ENCODE results near the gene SGSM2.
"Not testable (repeated sequence)": the region's sequence is repeated elsewhere in the genome, so short reads cannot be mapped to it uniquely, and the experiment has no call there.

SGSM2 gene

DNA sequence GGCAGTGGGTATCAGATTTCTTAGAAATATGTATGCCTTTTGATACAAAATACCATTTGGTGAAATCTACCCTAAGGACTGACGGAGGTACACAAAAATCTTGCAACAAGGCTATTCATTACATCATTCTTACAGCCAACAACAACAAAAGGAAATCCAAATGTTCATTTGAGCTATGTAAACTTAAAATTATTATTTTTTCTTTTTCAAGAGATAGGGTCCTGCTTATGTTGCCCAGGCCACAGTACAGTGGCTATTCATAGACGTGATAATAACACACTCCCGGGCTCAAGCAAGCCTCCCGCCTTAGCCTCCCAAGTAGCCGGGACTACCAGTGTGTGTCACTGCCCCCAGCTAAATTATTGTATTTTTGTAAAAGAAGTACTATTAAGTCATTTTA is 24.6 kb upstream of the SGSM2 start:
- no peaks in the 10 kb centered on the region for H3K27me3 ChIP-seq (ENCODE audit: control insufficient read depth, insufficient read depth, low read length)
- no peak overlapping the region for H3K27ac ChIP-seq (ENCODE audit: low read depth, low read length)
- no peaks in the 10 kb centered on the region for H3K36me3 ChIP-seq (ENCODE audit: control insufficient read depth, insufficient read depth, low read length)
- no peaks in the 10 kb centered on the region for H3K4me1 ChIP-seq (ENCODE audit: control insufficient read depth, insufficient read depth, low read length)
- H3K9ac ChIP-seq (ENCODE audit: low read length): no peak overlapping the region
- no peak overlapping the region for H3K4me3 ChIP-seq (ENCODE audit: low read length)

DNA sequence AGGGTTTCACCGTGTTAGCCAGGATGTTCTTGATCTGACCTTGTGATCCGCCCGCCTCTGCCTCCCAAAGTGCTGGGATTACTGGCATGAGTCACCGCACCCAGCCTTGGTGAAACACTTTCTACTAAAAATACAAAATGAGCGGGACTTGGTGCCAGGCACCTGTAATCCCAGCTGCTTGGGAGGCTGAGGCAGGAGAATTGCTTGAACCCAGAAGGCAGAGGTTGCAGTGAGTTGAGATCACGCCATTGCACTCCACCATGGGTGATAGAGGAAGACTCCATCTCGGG is 20.4 kb upstream of the SGSM2 start:
- not testable (repeated sequence) for H3K27ac ChIP-seq (ENCODE audit: low read depth, low read length); H3K4me3 ChIP-seq (ENCODE audit: low read length); H3K9ac ChIP-seq (ENCODE audit: low read length); H3K36me3 ChIP-seq (ENCODE audit: control insufficient read depth, insufficient read depth, low read length); H3K4me1 ChIP-seq (ENCODE audit: control insufficient read depth, insufficient read depth, low read length); H3K27me3 ChIP-seq (ENCODE audit: control insufficient read depth, insufficient read depth, low read length)

DNA sequence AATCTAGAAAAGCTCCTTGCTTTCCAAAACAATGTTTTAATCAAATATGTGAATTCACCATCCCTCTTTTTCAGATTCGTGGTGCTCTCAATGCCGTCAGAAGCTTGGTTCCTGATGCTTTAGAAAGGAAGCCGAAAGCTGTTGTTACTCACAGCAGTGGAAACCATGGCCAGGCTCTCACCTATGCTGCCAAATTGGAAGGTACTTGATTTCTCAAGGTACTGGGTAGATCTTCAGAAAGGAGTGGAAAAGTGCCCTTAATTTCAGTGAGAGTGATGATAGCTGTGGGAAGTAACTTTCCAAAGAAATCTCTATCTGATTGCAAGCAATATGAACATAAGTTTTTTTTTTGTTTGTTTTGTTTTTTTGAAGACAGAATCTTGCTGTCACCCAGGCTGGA is 19.5 kb upstream of the SGSM2 start:
- no peak overlapping the region for H3K4me3 ChIP-seq (ENCODE audit: low read length)
- H3K4me1 ChIP-seq (ENCODE audit: control insufficient read depth, insufficient read depth, low read length): no peaks in the 10 kb centered on the region
- H3K9ac ChIP-seq (ENCODE audit: low read length): no peak overlapping the region
- no peak overlapping the region for H3K27ac ChIP-seq (ENCODE audit: low read depth, low read length)
- no peaks in the 10 kb centered on the region for H3K27me3 ChIP-seq (ENCODE audit: control insufficient read depth, insufficient read depth, low read length)
- peaks cover 2% of the 10 kb centered on the region for H3K36me3 ChIP-seq (ENCODE audit: control insufficient read depth, insufficient read depth, low read length)

DNA sequence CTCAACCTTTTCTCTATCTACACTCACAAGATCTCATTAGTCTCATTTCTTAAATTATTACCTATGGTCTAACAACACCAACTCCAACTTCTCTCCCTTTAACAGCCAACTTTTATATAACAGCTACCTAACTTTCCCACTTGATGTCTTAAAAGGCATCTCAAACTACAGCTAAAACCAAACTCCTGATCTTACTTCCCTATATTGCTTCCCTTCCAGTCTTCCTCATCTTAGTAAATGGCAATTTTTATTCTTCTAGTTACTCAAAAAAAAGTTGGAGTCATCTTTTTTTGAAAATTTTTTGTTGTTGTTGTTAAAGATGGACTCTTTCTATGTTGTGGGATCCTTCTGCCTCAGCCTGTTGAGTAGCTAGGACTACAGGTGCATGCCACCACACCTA is 18.2 kb upstream of the SGSM2 start:
- Histone ChIP-seq H3K4me1 (ENCODE audit: control insufficient read depth, insufficient read depth, low read length) (no peaks in the 10 kb centered on the region), H3K27ac (ENCODE audit: low read depth, low read length) (no peak overlapping the region), H3K9ac (ENCODE audit: low read length) (no peak overlapping the region), H3K27me3 (ENCODE audit: control insufficient read depth, insufficient read depth, low read length) (no peaks in the 10 kb centered on the region), H3K4me3 (ENCODE audit: low read length) (no peak overlapping the region), H3K36me3 (ENCODE audit: control insufficient read depth, insufficient read depth, low read length) (peaks cover 12% of the 10 kb centered on the region)

DNA sequence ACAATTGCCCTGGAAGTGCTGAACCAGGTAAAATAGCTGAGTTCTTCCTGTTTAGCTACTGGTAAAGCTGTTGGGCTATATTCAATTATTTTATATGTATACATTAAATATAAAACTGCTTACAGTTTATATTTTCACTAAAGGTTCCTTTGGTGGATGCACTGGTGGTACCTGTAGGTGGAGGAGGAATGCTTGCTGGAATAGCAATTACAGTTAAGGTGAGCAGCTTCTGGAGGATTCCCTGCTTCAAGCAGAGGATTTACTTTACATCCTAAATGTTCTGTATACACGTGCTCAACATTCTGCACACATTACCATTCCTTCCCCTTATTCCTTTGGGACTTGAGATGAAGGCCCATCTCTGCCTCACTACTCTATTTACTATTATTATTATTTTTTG is 15.9 kb upstream of the SGSM2 start:
- Histone ChIP-seq H3K4me1 (ENCODE audit: control insufficient read depth, insufficient read depth, low read length) (no peaks in the 10 kb centered on the region), H3K27ac (ENCODE audit: low read depth, low read length) (no peak overlapping the region), H3K9ac (ENCODE audit: low read length) (no peak overlapping the region), H3K36me3 (ENCODE audit: control insufficient read depth, insufficient read depth, low read length) (peaks cover 23% of the 10 kb centered on the region), H3K4me3 (ENCODE audit: low read length) (no peak overlapping the region), H3K27me3 (ENCODE audit: control insufficient read depth, insufficient read depth, low read length) (no peaks in the 10 kb centered on the region)

DNA sequence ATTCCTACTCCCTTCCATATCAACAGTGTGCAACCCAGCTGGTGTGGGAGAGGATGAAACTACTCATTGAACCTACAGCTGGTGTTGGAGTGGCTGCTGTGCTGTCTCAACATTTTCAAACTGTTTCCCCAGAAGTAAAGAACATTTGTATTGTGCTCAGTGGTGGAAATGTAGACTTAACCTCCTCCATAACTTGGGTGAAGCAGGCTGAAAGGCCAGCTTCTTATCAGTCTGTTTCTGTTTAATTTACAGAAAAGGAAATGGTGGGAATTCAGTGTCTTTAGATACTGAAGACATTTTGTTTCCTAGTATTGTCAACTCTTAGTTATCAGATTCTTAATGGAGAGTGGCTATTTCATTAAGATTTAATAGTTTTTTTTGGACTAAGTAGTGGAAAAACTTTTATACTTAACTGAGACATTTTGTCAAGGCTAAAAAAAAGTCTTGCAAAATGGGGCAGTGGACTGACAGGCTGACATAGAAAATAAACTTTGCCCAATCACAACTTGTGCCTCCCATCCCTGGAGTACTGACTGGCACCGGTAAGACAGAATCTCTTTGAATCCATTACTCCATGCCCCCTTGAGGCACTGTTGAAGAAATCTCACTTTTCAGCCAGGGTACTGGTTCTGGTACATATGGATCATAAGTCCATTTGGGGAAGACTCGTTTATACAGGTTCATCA is 13.5 kb upstream of the SGSM2 start:
- Histone ChIP-seq H3K4me1 (ENCODE audit: control insufficient read depth, insufficient read depth, low read length) (no peaks in the 10 kb centered on the region), H3K36me3 (ENCODE audit: control insufficient read depth, insufficient read depth, low read length) (peaks cover 23% of the 10 kb centered on the region), H3K27me3 (ENCODE audit: control insufficient read depth, insufficient read depth, low read length) (no peaks in the 10 kb centered on the region)

DNA sequence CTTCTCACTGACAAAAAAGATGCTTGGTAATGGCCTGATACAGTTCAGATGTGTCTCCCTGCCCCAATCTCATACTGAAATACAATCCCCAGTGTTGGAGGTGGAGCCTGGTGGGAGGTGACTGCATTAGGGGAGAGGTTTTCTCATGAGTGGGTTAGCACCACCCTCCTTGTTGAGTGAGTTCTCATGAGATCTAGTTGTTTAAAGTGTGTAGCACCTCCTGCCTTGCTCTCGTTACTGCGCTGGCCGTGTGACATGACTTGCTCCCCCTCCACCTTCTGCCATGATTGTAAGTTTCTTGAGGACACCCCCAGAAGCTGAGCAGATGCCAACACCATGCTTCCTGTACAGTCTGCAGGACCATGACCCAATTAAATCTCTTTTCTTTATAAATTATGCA is 6.0 kb upstream of the SGSM2 start:
- no peak overlapping the region for H3K4me3 ChIP-seq (ENCODE audit: low read length)
- no peak overlapping the region for H3K9ac ChIP-seq (ENCODE audit: low read length)
- no peaks in the 10 kb centered on the region for H3K27me3 ChIP-seq (ENCODE audit: control insufficient read depth, insufficient read depth, low read length)
- no peak overlapping the region for H3K27ac ChIP-seq (ENCODE audit: low read depth, low read length)
- H3K4me1 ChIP-seq (ENCODE audit: control insufficient read depth, insufficient read depth, low read length): peaks cover 5% of the 10 kb centered on the region
- peaks cover 42% of the 10 kb centered on the region for H3K36me3 ChIP-seq (ENCODE audit: control insufficient read depth, insufficient read depth, low read length)

More for the DNA sequence above, 13.5 kb upstream of the SGSM2 start:
- Histone ChIP-seq H3K27ac (ENCODE audit: low read depth, low read length) (no peak overlapping the region), H3K4me3 (ENCODE audit: low read length) (no peak overlapping the region), H3K9ac (ENCODE audit: low read length) (no peak overlapping the region)

DNA sequence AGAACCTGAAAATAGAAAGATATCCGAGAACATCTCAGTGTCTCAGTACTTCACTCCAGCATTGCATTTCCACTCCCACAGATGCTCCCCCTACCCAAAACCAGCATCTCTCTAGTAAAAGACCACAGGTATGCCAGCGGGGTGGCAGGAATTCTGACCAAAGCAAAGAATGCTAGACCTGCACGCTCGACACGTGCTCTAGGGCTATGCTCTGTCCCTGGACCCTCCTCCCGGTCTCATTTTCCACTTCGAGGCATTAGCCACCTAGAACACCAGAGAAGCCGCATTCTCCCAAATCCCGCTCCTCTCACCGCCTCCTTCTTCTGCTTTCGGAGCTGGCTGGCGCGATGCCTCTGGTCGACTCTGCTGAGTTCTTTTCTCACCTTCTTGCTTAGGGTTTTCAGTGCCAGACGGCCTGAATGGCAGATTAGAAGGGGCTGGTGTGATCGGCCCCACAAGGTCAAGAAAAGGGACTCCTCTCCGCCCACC is 1.5 kb upstream of the SGSM2 start:
- H3K4me1 ChIP-seq (ENCODE audit: control insufficient read depth, insufficient read depth, low read length): peaks cover 8% of the 10 kb centered on the region
- H3K27me3 ChIP-seq (ENCODE audit: control insufficient read depth, insufficient read depth, low read length): no peaks in the 10 kb centered on the region
- H3K9ac ChIP-seq (ENCODE audit: low read length): peak overlapping the region; percentile 71
- H3K36me3 ChIP-seq (ENCODE audit: control insufficient read depth, insufficient read depth, low read length): peaks cover 25% of the 10 kb centered on the region
- H3K4me3 ChIP-seq (ENCODE audit: low read length): peak overlapping the region; percentile 84
- peak overlapping the region; percentile 20 for H3K27ac ChIP-seq (ENCODE audit: low read depth, low read length)

DNA sequence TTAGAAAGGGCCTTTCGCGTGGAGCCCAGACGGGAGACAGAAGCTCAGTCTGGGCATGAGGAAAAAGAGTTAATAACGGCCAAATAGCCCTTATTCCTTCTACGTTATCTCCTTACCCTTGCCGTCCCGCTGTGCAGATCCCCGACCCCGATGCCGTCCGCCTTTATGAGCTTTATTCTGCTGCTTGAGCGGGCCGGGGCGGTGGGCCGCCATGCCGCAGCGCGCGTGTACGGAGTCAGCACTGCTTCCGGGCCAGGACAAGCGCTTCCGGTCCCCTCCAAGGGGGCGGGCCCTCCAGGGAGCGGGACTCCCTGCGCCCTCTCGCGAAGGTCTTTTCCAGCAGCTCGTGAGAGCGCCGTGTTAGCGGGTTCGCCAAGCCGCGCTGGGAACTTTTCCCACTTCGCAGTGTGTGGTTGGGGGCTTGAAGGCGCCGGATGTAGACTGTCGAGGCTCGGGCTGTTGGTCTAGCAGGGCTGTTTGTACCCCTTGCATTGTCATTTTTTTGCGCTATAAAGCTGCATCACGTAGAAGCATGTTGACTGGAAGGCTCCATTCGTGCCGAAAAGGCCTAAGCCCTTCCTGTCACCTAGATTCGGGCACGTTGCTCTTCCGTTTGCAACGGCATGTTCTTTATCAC is 968 bp upstream of the SGSM2 start, which contains the start of gene TSR1:
TSR1 (minus strand) TSS at position 243 of the 637 bp plus-strand sequence; CDS start at position 213, 30 bp downstream.
- Histone ChIP-seq H3K4me3 (ENCODE audit: low read length) (peak within 1 kb of the TSS; percentile 84), H3K4me1 (ENCODE audit: control insufficient read depth, insufficient read depth, low read length) (peaks cover 8% of the 10 kb centered on the region), H3K9ac (ENCODE audit: low read length) (peak within 1 kb of the TSS; percentile 71), H3K27me3 (ENCODE audit: control insufficient read depth, insufficient read depth, low read length) (no peaks in the 10 kb centered on the region), H3K27ac (ENCODE audit: low read depth, low read length) (peak within 1 kb of the TSS; percentile 87), H3K36me3 (ENCODE audit: control insufficient read depth, insufficient read depth, low read length) (peaks cover 21% of the 10 kb centered on the region)

DNA sequence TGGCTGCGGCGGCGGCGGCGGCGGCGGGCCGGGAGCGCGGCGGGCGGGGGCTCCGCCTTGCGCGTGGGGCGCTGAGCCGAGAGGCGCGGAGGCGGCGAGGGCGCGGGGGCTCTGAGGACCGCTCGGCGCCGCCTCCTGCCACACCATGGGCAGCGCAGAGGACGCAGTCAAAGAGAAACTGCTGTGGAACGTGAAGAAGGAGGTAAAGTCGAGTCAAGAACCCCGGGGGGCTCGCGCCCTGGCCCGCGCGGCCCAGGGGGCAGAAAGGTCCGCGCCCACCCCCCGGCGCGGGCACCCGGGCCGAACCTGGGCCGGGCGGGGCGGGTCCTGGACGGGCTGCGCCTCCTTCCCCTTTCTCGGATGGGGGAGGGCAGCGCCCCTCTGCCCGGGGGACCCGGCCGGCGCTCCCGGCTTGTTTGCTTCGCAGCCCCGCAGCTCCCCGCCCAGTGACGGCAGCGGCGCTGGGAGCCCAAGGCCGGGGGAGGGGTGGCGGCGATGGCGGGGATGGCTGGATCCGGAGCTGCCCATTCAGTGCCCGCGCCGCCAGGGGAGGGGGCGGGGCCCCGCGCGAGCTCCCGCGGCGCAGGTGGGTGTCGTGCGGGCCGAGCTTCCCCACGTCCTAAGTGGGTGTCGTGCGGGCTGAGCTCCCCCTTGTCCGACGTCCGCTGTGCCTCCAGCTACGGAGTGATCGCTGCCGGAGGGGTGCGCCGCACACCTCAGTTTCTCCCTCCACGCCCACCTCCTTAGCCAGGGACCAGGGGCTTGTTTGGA is 428 bp downstream of the SGSM2 start:
- H3K4me1 ChIP-seq (ENCODE audit: control insufficient read depth, insufficient read depth, low read length): peaks cover 8% of the 10 kb centered on the region
- peak overlapping the region; percentile 84 for H3K4me3 ChIP-seq (ENCODE audit: low read length)
- no peaks in the 10 kb centered on the region for H3K27me3 ChIP-seq (ENCODE audit: control insufficient read depth, insufficient read depth, low read length)
- peaks cover 16% of the 10 kb centered on the region for H3K36me3 ChIP-seq (ENCODE audit: control insufficient read depth, insufficient read depth, low read length)
- peak overlapping the region; percentile 87 for H3K27ac ChIP-seq (ENCODE audit: low read depth, low read length)
- H3K9ac ChIP-seq (ENCODE audit: low read length): peak overlapping the region; percentile 72

DNA sequence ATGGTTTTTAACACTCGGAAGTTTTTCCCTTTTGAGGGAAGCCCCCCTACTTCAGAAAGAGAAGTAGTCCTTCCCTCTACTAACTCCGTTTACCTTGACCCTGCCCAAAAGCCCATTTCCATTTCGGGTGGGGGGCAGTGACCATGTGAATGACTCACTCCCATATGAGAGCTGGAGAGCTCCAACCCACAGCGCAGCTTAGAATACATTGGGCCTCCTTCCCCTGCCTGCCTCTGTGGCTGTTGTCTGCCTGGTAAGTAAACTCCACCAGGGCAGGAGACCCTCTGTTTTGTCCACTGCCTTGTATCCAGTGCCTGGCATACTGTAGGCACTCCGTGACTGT is 985 bp downstream of the SGSM2 start:
- H3K36me3 ChIP-seq (ENCODE audit: control insufficient read depth, insufficient read depth, low read length): peaks cover 11% of the 10 kb centered on the region
- peaks cover 8% of the 10 kb centered on the region for H3K4me1 ChIP-seq (ENCODE audit: control insufficient read depth, insufficient read depth, low read length)
- peak overlapping the region; percentile 87 for H3K27ac ChIP-seq (ENCODE audit: low read depth, low read length)
- H3K9ac ChIP-seq (ENCODE audit: low read length): peak overlapping the region; percentile 8
- peak overlapping the region; percentile 84 for H3K4me3 ChIP-seq (ENCODE audit: low read length)
- no peaks in the 10 kb centered on the region for H3K27me3 ChIP-seq (ENCODE audit: control insufficient read depth, insufficient read depth, low read length)

DNA sequence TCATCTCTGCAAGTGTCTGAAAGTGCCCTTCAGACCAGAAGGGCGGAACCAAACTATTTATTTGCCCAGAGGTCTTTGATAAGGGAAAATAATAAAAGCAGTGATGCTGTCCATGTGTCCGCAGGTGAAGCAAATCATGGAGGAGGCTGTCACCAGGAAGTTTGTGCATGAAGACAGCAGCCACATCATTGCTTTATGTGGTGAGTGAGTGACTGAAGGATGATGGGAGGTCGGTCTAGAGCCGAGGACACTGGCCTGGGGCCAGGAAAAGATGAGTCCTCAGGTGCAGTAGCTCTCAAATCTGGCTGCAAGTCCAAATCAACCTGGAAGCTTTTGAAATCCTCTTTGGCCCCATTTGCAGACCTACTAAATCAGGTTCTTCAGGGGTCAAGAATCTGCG is 6.1 kb downstream of the SGSM2 start:
- Histone ChIP-seq H3K27ac (ENCODE audit: low read depth, low read length) (no peak overlapping the region), H3K4me3 (ENCODE audit: low read length) (no peak overlapping the region), H3K4me1 (ENCODE audit: control insufficient read depth, insufficient read depth, low read length) (no peaks in the 10 kb centered on the region), H3K36me3 (ENCODE audit: control insufficient read depth, insufficient read depth, low read length) (peaks cover 10% of the 10 kb centered on the region), H3K27me3 (ENCODE audit: control insufficient read depth, insufficient read depth, low read length) (no peaks in the 10 kb centered on the region), H3K9ac (ENCODE audit: low read length) (no peak overlapping the region)
